HG03575 (cell line): ENCODE data around the gene PSMD11.

Experiments
- ATAC-seq: cut with Tn5 transposase; IDR thresholded peaks from one replicate; pipeline ENCODE4 v1.9.1; 2021; ENCODE audit not compliant: unreplicated experiment, insufficient number of reproducible peaks, low FRiP score; ENCODE audit errors: extremely low read depth

PSMD11 gene

GRCh38 chr17:32487473-32488176, 43.3 kb downstream of the PSMD11 start:
- ATAC-seq, result no peak

- ATAC-seq, result no peak
Observed at GRCh38 chr17:32488177-32488542, 43.9 kb downstream of the PSMD11 start.

GRCh38 chr17:32488604-32489180, 44.4 kb downstream of the PSMD11 start:
- ATAC-seq, result no peak

- no peak for ATAC-seq
Observed at GRCh38 chr17:32489320-32490100, 45.2 kb downstream of the PSMD11 start.

GRCh38 chr17:32490101-32490482, 45.8 kb downstream of the PSMD11 start:
- no peak for ATAC-seq

GRCh38 chr17:32491371-32492263, 47.3 kb downstream of the PSMD11 start:
- no peak for ATAC-seq

- ATAC-seq, result no peak
Observed at GRCh38 chr17:32492264-32492589, 47.9 kb downstream of the PSMD11 start.

GRCh38 chr17:32492648-32493289, 48.5 kb downstream of the PSMD11 start:
- no peak for ATAC-seq

- ATAC-seq, result no peak
Observed at GRCh38 chr17:32493571-32493970, 49.3 kb downstream of the PSMD11 start.

GRCh38 chr17:32493976-32494513, 49.7 kb downstream of the PSMD11 start:
- no peak for ATAC-seq

- no peak for ATAC-seq
Observed at GRCh38 chr17:32494621-32495358, 50.5 kb downstream of the PSMD11 start.

- no peak for ATAC-seq
Observed at GRCh38 chr17:32495359-32496231, 51.3 kb downstream of the PSMD11 start.

GRCh38 chr17:32496395-32497073, 52.2 kb downstream of the PSMD11 start:
- ATAC-seq, result no peak

GRCh38 chr17:32497431-32498205, 53.3 kb downstream of the PSMD11 start:
- ATAC-seq, result no peak

GRCh38 chr17:32498391-32498790, 54.1 kb downstream of the PSMD11 start:
- no peak for ATAC-seq

GRCh38 chr17:32502013-32502412, 57.7 kb downstream of the PSMD11 start:
- no peak for ATAC-seq
